GM20000 (cell line): ENCODE results near the gene CPOX.
"Not testable (repeated sequence)": the region's sequence is repeated elsewhere in the genome, so short reads cannot be mapped to it uniquely, and the experiment has no call there.

Experiments
- DNase-seq: peaks from one replicate; pipeline ENCODE4 v3.0.0; 2012; ENCODE audit warnings: low spot score
- TF ChIP-seq, protein P1 (sequence below): IDR thresholded peaks from 2 replicates; pipeline ENCODE4 v1.5.1; 2012; ENCODE audit warnings: mild to moderate bottlenecking, control low read depth; ENCODE audit errors: extremely low read depth, missing control alignments

CPOX gene

DNA sequence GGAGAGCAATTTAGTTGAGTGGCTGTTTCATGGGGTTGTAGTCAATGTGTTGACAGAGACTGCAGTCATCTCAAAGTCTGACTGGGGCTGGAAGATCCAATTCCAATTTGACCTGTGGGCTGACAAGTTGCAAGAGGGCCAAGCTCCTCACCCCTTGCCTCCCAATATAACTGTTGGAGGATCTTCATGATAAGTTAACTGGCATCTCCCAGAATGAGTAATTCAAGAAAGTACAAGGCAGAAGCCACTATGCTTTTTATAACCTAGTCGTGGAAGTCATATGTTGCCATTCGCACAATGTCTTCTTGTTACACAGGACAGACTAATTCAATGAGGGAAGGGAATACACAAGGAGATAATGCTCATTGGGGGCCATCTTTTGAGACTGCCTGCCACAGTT, 32.5 kb downstream of the CPOX start:
- TF ChIP-seq, protein P1, sequence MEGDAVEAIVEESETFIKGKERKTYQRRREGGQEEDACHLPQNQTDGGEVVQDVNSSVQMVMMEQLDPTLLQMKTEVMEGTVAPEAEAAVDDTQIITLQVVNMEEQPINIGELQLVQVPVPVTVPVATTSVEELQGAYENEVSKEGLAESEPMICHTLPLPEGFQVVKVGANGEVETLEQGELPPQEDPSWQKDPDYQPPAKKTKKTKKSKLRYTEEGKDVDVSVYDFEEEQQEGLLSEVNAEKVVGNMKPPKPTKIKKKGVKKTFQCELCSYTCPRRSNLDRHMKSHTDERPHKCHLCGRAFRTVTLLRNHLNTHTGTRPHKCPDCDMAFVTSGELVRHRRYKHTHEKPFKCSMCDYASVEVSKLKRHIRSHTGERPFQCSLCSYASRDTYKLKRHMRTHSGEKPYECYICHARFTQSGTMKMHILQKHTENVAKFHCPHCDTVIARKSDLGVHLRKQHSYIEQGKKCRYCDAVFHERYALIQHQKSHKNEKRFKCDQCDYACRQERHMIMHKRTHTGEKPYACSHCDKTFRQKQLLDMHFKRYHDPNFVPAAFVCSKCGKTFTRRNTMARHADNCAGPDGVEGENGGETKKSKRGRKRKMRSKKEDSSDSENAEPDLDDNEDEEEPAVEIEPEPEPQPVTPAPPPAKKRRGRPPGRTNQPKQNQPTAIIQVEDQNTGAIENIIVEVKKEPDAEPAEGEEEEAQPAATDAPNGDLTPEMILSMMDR: no peak
- no peak for DNase-seq

DNA sequence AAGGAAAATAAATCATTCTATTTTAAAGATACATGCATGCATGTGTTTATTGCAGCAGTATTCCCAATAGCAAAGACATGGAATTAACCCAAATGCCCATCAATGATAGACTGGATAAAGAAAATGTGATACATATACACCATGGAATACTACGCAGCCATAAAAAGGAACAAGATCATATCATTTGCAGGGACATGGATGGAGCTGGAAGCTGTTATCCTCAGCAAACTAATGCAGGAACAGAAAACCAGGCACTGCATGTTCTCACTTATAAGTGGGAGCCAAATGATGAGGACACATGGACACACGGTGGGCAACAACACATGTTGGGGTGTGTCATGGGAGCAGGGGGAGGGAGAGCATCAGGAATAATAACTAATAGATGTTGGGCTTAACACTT, 33.6 kb downstream of the CPOX start:
- DNase-seq: not testable (repeated sequence)

DNA sequence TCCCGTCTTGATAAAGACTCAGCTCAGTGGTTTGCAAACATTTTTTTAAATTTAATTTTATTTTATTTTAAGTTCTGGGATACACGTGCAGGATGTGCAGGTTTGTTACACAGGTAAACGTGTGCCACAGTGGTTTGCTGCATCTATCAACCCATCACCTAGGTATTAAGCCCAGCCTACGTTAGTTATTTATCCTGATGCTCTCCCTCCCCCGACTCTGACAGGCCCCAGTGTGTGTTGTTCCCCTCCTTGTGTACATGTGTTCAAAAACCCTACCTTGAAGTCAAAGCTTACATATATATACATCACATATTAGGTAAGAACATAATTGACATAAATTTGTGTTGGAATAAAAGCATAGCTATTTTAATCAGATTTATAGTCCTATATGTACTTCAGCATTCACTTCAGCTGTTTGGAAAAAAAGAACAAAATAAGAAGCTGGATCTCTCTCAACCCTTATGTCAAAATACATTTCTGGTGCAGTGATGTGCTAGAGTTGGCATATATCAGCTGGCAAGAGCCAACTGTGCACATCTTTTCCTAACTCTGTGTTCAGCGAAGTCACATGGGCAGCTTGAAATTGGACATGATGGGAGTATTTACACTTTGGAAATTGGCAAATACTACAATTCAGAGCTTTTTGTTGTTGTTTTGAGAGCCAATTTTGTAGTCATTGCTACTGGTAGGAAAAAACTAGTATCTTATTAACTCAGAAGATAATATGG, 35.1 kb downstream of the CPOX start:
- TF ChIP-seq, protein P1: no peak
- DNase-seq: no peak

DNA sequence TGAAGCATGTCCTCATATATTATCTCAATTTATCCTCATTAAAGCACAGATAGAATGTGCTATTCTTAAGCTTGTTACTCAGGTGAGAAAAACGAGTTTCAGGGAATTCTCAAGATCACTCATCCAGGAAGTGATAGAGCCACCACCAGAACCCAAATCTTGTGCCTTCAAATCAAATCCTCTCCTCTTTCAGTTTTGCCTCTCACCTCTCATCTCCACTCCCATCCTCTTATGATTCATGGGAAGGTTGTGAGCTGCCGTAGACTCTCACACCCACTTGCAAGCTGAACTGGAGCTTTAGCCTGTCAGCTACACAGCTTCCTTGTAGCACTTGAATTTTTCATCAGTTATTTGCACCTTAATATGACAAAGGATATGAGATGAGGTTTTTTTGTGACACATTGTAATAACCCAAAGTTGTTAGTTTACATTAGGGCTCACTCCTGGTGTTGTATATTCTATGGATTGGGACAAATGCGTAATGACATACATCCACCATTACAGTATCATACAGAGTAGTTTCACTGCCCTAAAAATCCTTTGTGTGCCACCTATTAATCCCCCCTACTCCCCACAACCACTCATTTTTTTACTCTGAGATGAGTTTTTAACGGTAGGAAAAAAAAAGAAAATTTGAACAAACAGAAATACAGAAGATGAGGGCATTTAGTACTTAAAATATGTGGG, 35.9 kb downstream of the CPOX start:
- TF ChIP-seq, protein P1: no peak
- DNase-seq: no peak

GRCh38 chr3:98556164-98557130, 37.0 kb downstream of the CPOX start:
- peak; percentile 51 for DNase-seq
- TF ChIP-seq, protein P1: no peak

DNA sequence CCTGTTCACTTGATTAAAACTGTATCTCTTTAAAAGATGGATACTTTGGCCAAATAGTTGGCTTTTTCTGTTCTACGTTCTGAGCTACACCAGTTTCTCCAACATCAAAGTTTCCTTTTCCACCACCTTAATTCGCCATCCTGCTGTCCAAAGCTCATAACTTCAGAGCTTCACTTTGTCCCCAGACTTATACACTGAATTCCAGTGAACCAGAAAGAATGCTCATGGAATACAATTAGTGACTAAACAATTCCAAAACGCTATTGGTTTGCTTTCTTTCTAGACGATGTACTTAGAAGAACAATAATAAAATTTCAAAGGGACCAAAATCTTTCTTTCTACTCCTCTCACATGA, 38.4 kb downstream of the CPOX start:
- TF ChIP-seq, protein P1: no peak

GRCh38 chr3:98554580-98554979, 38.8 kb downstream of the CPOX start:
- DNase-seq: no peak
- TF ChIP-seq, protein P1: no peak

More for the DNA sequence above, 38.4 kb downstream of the CPOX start:
- DNase-seq: no peak
